Spleen (tissue), 11 donors: ENCODE measurements around the gene PCBP3. TPM values are rescaled to one million over a fixed set of nuclear protein-coding genes. Genes with fewer than 3 reads are reported as not detected.

Experiments used
- DNase-seq: peaks from one replicate; pipeline ENCODE4 v3.0.0-alpha.2; 2020
- H3K27ac ChIP-seq, 8 donors: fragments of 200-600 bp; sonication (generic) in 7 of 8; 1 replicate in 4 of 8; 2 replicates in 4 of 8; pipeline versions ENCODE4 v1.5.0 to v1.8.0; 2016 to 2021; ENCODE audit warnings: inconsistent platforms in 4 of 8, mild to moderate bottlenecking in 4 of 8, moderate library complexity in 1 of 8
- H3K27me3 ChIP-seq, 7 donors: fragments of 200-600 bp; sonication (generic) in 6 of 7; replicated peaks in 1 of 7; 1 replicate in 4 of 7; 2 replicates in 3 of 7; pipeline versions ENCODE4 v1.5.0 to v1.8.0; 2016 to 2021; ENCODE audit warnings: inconsistent platforms in 3 of 7, mild to moderate bottlenecking in 1 of 7
- H3K36me3 ChIP-seq, 6 donors: fragments of 200-600 bp; sonication (generic) in 5 of 6; 1 replicate in 4 of 6; 2 replicates in 2 of 6; pipeline versions ENCODE4 v1.5.0 to v1.8.0; 2016 to 2021; ENCODE audit warnings: inconsistent platforms in 2 of 6
- H3K4me1 ChIP-seq, 6 donors: fragments of 200-600 bp; sonication (generic) in 5 of 6; 1 replicate in 3 of 6; 2 replicates in 3 of 6; pipeline versions ENCODE4 v1.5.0 to v1.8.0; 2016 to 2021; ENCODE audit warnings: inconsistent platforms in 3 of 6
- H3K4me3 ChIP-seq, 8 donors: fragments of 200-600 bp; sonication (generic) in 7 of 8; 1 replicate in 4 of 8; 2 replicates in 4 of 8; pipeline versions ENCODE4 v1.5.0 to v1.8.0; 2016 to 2021; ENCODE audit warnings: inconsistent platforms in 4 of 8, mild to moderate bottlenecking in 4 of 8, moderate library complexity in 2 of 8
- H3K9me3 ChIP-seq, 8 donors: fragments of 200-600 bp; sonication (generic) in 7 of 8; 1 replicate in 4 of 8; 2 replicates in 4 of 8; pipeline versions ENCODE4 v1.5.0 to v1.8.0; 2016 to 2021; ENCODE audit warnings: inconsistent platforms in 4 of 8
- CTCF ChIP-seq, 11 experiments: fragments of 200-600 bp in 7 of 11; fragments of 450-650 bp in 4 of 11; sonication (generic) in 4 of 11; IDR thresholded peaks in 8 of 11; conservative IDR thresholded peaks in 3 of 11; 1 replicate in 7 of 11; 2 replicates in 4 of 11; pipeline versions ENCODE4 v1.4.0 to v1.8.0; 2016 to 2021; ENCODE audit warnings: antibody characterized with exemption in 11 of 11, inconsistent platforms in 4 of 11, mild to moderate bottlenecking in 1 of 11
- POLR2A ChIP-seq, 3 donors: fragments of 450-650 bp; IDR thresholded peaks; one replicate each; pipeline ENCODE4 v1.5.1; 2017; ENCODE audit warnings: antibody characterized with exemption in 3 of 3, mild to moderate bottlenecking in 1 of 3
- POLR2AphosphoS5 ChIP-seq, 3 donors: sonication (generic); formaldehyde crosslinking; IDR thresholded peaks; one replicate each; pipeline ENCODE4 v1.5.1; 2017; ENCODE audit warnings: antibody characterized with exemption in 3 of 3
- WGBS, 5 donors: extraction: QIAGEN DNeasy Blood & Tissue Kit in 3 of 5; methylation state at CpG; one replicate each; pipeline versions ENCODE4 v1.1.5 to v1.1.7; 2013 to 2018; 5-methylcytosine and 5-hydroxymethylcytosine counted together
- intact Hi-C: fragments of 100-400 bp; cut with DNase I; formaldehyde crosslinking; loops from one replicate; pipeline ENCODE4 v1.15.0; 2023; ENCODE audit warnings: low total_unique reads
- polyA plus RNA-seq, 3 donors: library from polyadenylated mRNA; stranded (reverse); fragments of 200-250 nt; gene quantifications; one replicate each; pipeline ENCODE4 v1.2.1, GENCODE V29; 2013
- total RNA-seq, 7 donors: library from RNA; depleted of rRNA in 3 of 7; stranded (reverse); fragments of >200 nt in 3 of 7; fragmentation: NEBNext Ultra II Directional in 4 of 7; extraction: Animal tissue kit (Norgen Biotek cat#: 25700) in 4 of 7; gene quantifications; one replicate each; pipeline versions ENCODE4 v1.1.0 to v1.2.1, GENCODE V29; 2016 to 2021
- donor health status: healthy with polysubstance abuse.
- donor health status: DM: no; HTN: no; CAD: no; lungs with moderate emphysema.
- donor health status: DM: no; HTN: no; CAD: no.
- donor health status: Bipolar disorder and iron deficiency.
- donor health status: healthy.
- donor health status: DM: no; HTN: no; CAD: no.
- donor health status: DM: yes; HTN: yes; CAD: no.

The PCBP3 gene
- total and polyA plus RNA-seq, 10 donors = 4.2 to 31.6 (median 15.2) TPM

GRCh38 chr21:45833414-45833813, 189.9 kb downstream of the PCBP3 start:
- Histone ChIP-seq H3K27me3 (no peaks in the 10 kb centered on the region), H3K27ac (no peak overlapping the region), H3K9me3 (peaks cover 0 to 11% (median 0%) of the 10 kb centered on the region in 8 donors), H3K4me1 (no peaks in the 10 kb centered on the region), H3K4me3 (no peak overlapping the region), H3K36me3 (no peaks in the 10 kb centered on the region)
- WGBS, 5 donors = 78 to 88% (median 87%) methylated on average over 6 of the region's 6 CpGs
- no peak for TF ChIP-seq POLR2A (IDR thresholded peaks at IDR 0.05)
- TF ChIP-seq POLR2AphosphoS5 (IDR thresholded peaks at IDR 0.05) = no peak
- TF ChIP-seq CTCF (IDR thresholded peaks at IDR 0.05 in 8 of 11, conservative IDR thresholded peaks at IDR 0.05 in 3 of 11) = no peak
- no peak for DNase-seq
- intact Hi-C loops = no loop called here

GRCh38 chr21:45834026-45834715, 190.6 kb downstream of the PCBP3 start:
- Histone ChIP-seq H3K27me3 (no peaks in the 10 kb centered on the region), H3K4me3 (no peak overlapping the region), H3K27ac (no peak overlapping the region), H3K9me3 (peaks cover 0 to 11% (median 0%) of the 10 kb centered on the region in 8 donors), H3K36me3 (no peaks in the 10 kb centered on the region), H3K4me1 (no peaks in the 10 kb centered on the region)
- 89 to 93% (median 91%) methylated on average over 23 to 24 of the region's 24 CpGs for WGBS, 5 donors
- TF ChIP-seq CTCF (IDR thresholded peaks at IDR 0.05 in 8 of 11, conservative IDR thresholded peaks at IDR 0.05 in 3 of 11) (no peak), POLR2A (IDR thresholded peaks at IDR 0.05) (no peak), POLR2AphosphoS5 (IDR thresholded peaks at IDR 0.05) (no peak)
- intact Hi-C loops = no loop called here
- no peak for DNase-seq

GRCh38 chr21:45834821-45835293, 191.3 kb downstream of the PCBP3 start:
- DNase-seq = peak; percentile 23
- TF ChIP-seq POLR2AphosphoS5 (IDR thresholded peaks at IDR 0.05) = no peak
- no peak for TF ChIP-seq CTCF (IDR thresholded peaks at IDR 0.05 in 8 of 11, conservative IDR thresholded peaks at IDR 0.05 in 3 of 11)
- no peak for TF ChIP-seq POLR2A (IDR thresholded peaks at IDR 0.05)
- Histone ChIP-seq H3K9me3 (peaks cover 0 to 11% (median 0%) of the 10 kb centered on the region in 8 donors), H3K27ac (no peak overlapping the region), H3K4me3 (no peak overlapping the region), H3K4me1 (no peaks in the 10 kb centered on the region), H3K27me3 (no peaks in the 10 kb centered on the region), H3K36me3 (no peaks in the 10 kb centered on the region)
- intact Hi-C loops = no loop called here
- 89 to 93% (median 89%) methylated on average over 18 to 24 of the region's 24 CpGs for WGBS, 5 donors
